GM18526 (cell line): ENCODE results near the gene GRIN1.
A peak's percentile ranks its signal among the peaks of the same experiment; 100 is the strongest.

ENCODE experiments used
- POLR2A ChIP-seq: IDR thresholded peaks from 3 replicates; pipeline ENCODE4 v1.6.1; 2011; ENCODE audit not compliant: insufficient read length; ENCODE audit errors: extremely low read depth

GRIN1 gene

GRCh38 chr9:137150617-137151457 is 11.9 kb downstream of the GRIN1 start:
- TF ChIP-seq POLR2A, result no peak

GRCh38 chr9:137152844-137153405 is 14.0 kb downstream of the GRIN1 start:
- no peak for TF ChIP-seq POLR2A

GRCh38 chr9:137156567-137157375 is 17.8 kb downstream of the GRIN1 start:
- peak; percentile 43 for TF ChIP-seq POLR2A

GRCh38 chr9:137157618-137158415 is 18.9 kb downstream of the GRIN1 start:
- TF ChIP-seq POLR2A, result no peak

- no peak for TF ChIP-seq POLR2A
Measured at GRCh38 chr9:137158625-137159024, 19.7 kb downstream of the GRIN1 start.

- TF ChIP-seq POLR2A, result no peak
Measured at GRCh38 chr9:137159105-137160053, 20.4 kb downstream of the GRIN1 start.

- no peak for TF ChIP-seq POLR2A
Measured at GRCh38 chr9:137160054-137160425, 21.1 kb downstream of the GRIN1 start.

GRCh38 chr9:137160716-137161557 is 22.0 kb downstream of the GRIN1 start:
- TF ChIP-seq POLR2A, result no peak

- TF ChIP-seq POLR2A, result no peak
Measured at GRCh38 chr9:137161558-137162486, 22.9 kb downstream of the GRIN1 start.

GRCh38 chr9:137162505-137163364 is 23.8 kb downstream of the GRIN1 start:
- no peak for TF ChIP-seq POLR2A

- no peak for TF ChIP-seq POLR2A
Measured at GRCh38 chr9:137163365-137163715, 24.4 kb downstream of the GRIN1 start.
